ENCODE results near the gene GPC3.

Gene GPC3

DNA sequence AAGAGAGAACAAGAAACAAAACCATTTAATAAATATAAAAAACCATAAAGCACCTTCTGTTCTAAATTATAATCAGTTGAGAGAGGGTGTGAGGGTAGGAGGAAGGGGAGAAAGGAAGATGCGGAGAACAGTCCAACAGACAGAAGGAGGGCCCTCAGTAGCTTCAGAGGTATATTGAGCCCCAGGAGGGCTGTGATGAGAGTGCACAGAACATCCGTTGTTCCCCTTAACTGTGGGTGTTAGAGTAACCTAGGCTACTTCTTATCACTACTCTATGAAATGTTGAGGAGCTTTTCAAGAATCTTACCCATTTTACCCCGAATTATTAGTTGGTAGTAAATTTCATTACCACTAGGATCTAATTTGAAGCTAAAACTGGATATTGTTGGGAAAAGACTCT is 13.8 kb downstream of the GPC3 start:
- intact Hi-C loops (cut with DNase I), result no loop called here
- DNase-seq, result no peak

DNA sequence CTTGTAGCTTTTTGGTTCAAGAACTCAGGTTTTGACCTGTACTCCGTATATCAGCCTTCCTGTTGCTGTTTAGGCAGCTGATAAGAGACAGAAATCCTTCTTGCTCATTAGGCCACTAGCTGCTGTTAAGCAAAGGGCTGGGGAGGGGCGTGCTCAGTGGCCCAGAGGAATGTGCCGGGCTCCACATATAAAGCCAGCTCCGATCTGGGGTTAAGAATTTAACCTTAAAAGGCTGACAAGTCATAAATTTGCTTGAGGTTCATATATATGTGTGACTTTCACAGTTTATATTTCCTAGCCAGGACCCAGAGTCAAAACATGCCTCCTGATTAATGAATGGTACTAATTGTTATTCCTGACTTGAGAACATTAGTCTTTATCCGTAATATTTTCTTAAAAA is 15.3 kb downstream of the GPC3 start:
- intact Hi-C loops (cut with DNase I), result no loop called here

DNA sequence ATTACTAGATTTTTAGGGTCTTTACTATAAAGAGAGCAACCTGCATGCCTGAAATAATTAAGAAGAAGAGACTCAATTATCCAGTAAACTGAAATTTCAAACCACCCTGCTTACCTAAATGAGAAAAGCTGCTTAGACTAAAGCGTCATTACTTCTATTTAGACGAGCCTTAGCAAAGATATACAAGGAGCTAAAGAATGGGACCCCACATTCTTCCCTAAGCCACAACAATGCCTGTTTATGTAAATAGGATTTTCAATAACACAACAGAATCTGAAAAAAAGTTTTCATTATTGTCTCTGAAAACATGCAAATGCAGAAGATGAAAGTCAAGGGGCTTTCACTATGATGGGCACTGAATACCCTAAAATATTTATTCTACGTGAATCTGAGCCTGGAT is 16.2 kb downstream of the GPC3 start:
- DNase-seq, result no peak
- intact Hi-C loops (cut with DNase I), result no loop called here

More for the DNA sequence above, 15.3 kb downstream of the GPC3 start:
- no peak for DNase-seq

DNA sequence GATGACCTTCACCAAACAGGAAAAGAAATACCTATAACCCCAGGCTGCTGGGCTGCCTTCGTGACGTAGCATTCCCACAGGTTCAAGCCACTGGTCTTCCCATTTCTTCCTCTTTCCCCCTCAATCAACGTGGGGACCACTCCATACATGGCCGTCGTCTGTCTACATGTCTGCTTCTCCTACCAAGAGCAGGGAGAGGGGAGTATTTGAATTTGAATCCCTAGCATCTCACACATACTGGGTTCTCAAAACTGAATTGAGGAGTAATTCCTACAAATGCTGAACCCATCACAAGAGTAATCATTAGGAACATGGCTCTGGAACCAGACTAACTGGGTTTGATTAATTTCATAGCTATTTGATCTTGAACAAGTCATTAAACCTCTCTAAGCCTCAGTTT is 17.3 kb downstream of the GPC3 start:
- no peak for DNase-seq
- intact Hi-C loops (cut with DNase I), result no loop called here

DNA sequence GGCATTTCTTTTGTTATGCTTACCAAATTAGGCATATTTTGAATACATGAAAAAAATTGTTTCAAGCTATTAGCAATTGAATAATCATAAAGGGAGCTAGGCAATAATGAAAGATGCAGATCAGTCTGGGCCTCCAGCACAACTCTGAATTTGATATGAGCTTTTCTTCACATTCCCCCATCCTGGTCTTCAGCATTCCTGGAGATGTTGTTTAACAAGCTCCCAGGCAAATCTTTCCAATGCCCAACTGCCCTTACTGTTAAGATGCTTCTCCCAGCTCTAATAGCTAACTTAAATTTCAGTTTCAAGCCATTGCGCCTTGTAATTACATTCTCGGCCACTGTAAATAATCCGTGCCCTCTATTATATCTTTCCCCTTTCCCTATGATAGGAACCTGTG is 19.2 kb downstream of the GPC3 start:
- intact Hi-C loops (cut with DNase I), result no loop called here

DNA sequence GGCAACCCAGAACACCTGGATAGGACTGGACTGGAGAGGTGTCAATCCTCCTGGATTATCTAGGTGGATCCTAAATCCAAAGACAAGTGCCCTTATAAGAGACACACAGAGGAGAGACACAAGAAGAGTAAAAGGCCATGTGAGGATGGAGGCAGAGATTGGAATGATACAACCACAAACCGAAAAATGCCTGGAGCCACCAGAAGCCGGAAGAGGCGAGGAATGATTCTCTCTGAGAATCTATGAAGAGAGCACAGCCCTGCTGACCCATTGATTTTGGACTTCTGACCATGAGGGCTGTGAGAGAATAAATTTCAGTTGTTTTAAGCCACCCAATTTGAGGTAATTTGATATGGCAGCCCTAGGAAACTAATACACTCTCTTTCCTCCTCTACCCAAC is 20.1 kb downstream of the GPC3 start:
- intact Hi-C loops (cut with DNase I), result no loop called here
- DNase-seq, result no peak

More for the DNA sequence above, 19.2 kb downstream of the GPC3 start:
- no peak for DNase-seq

DNA sequence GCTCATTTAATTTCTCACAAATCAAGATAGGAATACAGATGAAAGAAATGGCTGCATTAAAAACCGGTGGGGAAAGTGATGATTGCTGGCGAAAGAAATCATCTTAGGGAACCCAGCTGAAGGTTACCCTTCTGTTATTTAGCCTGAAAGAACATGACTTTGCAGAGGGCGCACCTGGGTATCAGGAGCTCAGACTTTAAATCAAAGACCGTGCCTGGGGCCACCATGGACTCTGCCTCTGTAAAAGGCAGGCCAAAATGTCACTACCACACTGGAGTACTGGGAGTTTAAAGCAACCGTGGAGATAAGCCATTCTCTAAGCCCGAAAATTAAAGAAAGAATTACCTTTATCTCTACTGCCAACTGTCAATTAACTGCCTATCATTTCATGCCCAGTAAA is 24.3 kb downstream of the GPC3 start:
- DNase-seq, result no peak
- intact Hi-C loops (cut with DNase I), result no loop called here

DNA sequence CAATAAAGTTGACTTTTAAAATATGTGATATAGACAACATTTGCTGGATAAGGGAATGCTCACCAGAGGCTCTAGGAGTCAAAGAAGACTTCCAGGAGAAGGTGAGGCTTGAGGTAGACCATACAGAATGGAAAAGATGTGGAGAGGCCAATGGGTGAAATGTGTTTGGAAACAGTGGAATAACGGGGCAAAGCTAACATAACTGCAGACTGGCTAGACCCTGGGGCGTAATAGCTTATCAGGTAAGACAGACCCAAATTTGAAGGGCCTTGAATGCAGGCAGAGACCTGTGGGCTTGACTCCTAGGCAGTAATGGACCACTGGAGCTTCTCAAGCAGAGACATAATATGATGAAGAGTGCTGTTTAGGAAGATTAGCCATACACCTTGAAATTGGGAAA is 25.4 kb downstream of the GPC3 start:
- no peak for DNase-seq
- intact Hi-C loops (cut with DNase I), result no loop called here

DNA sequence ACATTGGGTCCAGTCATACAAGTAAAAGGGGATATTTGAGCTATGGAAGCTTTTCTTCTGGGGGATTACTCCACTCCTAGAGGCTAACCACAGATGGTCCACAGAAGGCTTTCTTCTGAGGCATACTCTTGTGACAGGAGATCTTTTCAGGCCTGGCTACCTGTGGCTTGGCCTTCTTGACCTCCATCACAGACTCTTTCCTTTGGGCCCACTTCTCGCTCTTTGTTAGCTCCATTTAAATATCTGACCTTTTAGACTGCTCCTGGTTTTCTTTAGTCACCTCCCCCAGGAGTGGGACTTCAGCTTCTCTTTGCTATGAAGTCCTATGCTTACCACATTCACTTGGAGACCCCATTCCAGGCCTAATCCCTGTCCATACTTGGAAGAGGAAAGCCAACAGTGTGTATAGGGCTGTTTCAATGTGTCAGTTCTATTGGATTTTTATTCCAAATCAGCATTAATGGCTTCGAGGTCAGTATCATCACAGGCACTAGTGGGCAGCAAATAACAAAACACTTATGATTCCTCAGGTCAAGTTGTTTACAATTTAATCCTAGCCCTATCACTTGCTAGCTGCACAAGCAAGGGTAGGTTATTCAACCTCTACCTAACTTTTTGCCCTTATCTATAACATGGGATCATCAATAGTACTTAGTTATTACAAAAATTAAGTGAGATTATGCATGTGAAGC is 26.3 kb downstream of the GPC3 start:
- intact Hi-C loops (cut with DNase I), result no loop called here
- DNase-seq, result no peak

DNA sequence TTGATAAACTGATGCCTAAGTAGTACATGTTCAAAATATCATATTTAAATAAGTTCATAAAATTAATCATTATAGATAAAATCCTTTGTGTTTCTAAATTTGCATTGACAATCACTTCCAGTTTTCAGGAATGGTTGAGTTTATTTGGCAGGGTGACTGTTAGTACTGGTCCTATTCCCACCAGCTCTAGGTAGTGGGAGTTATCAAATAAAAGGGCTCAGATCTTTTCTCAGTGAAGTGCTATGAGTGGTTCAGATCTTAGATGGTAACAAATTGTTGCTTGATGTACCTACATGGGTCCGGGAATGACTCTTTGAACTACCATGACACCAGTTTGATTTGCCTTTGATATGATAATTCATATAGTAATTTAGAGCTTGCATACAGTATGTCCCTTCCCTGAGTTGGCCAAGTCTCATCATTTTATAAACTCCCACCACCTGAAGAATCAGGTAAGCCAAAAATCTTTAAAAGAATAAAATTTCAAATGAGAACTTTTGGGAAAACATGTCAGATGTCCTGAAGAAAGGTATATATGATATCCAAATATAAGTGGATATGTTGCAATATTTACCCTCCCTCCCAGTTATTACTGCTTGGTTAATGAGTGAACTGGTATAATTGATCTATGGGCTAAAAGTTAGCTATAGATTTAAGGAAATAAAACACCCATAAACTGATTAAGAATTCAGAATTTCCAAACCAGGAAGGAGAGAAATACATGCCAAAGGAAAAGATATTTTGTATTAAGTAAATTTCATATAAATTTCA is 28.6 kb downstream of the GPC3 start:
- intact Hi-C loops (cut with DNase I), result no loop called here
- no peak for DNase-seq

DNA sequence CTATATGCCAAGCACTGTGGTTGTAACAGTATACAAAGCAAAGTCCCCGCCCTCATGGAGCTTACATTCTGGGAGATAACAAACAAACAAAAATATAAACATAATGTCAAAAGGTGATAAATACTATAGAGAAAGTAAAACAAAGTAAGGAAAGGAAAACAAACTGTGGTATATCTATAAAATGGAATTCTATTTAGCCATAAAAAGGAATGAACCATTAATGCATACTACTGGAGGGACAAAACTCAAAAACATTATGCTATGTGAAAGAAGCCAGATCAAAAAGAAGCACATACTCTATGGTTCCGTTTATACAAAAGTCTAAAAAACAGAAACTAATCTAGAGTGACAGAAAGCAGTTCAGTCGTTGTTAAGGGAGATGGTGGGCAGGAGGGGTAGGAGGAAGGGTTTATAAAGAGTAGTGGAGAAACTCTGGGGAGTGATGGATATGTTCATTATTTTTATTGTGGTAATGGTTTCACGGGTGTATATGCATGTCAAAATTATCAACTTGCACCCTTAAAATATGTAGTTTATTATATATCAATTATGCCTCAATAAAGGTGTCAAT is 31.5 kb downstream of the GPC3 start:
- DNase-seq, result no peak
- intact Hi-C loops (cut with DNase I), result no loop called here

DNA sequence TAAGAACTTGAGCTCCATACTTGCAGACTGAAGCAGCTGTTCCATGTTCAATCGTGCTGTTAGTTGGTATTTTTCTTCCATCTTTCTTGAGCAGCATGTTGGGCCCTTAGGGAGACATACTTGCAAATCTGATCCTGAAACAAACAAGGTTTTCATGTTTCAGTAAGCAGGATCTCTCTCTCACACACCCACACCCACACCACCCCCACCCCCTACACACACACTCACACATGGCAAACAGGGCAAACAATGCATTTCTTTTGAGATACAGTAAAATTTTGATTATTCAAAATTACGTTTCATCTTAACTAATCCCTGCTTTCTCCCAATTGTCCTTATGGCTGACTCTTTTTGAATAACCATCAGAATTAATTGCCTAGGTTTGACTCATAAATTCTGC is 32.3 kb downstream of the GPC3 start:
- intact Hi-C loops (cut with DNase I), result no loop called here

DNA sequence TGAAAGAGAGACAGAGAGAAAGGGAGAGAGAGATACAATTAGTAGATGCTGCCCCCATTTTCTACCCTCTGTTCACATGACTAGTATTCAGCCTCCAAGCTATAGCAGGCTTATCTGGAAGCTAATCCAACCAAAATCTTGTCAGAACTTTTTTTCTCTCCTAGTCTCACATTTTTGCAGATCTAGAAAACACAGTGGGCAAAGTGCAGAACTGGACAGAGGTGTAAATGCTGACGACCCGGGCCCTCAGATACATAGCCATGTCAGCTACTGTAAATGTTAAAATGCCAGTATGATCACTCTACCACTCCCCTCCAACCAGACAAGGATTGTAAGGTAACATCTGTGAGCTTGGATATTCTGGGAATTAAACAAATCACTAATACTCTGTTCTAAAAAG is 34.3 kb downstream of the GPC3 start:
- intact Hi-C loops (cut with DNase I), result no loop called here
- no peak for DNase-seq

More for the DNA sequence above, 32.3 kb downstream of the GPC3 start:
- no peak for DNase-seq

DNA sequence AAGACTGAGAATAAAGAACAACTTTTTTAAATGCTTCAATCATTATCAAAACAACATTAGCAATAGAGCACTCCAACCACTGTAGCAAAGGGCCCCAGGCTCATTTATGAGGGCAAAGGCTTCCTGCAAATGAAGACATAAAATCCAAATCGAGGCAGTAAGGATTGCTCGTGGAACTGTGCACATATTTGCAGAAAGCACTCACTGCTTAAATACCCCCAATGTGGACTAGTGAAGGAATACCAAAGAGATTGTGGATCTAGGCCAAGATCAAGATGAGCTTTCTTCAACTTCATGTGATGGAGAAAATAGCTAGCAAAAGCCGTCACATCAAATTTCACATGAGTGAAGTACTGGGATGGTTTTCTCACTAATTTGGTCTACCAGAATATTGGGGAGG is 35.2 kb downstream of the GPC3 start:
- intact Hi-C loops (cut with DNase I), result no loop called here
- DNase-seq, result no peak

DNA sequence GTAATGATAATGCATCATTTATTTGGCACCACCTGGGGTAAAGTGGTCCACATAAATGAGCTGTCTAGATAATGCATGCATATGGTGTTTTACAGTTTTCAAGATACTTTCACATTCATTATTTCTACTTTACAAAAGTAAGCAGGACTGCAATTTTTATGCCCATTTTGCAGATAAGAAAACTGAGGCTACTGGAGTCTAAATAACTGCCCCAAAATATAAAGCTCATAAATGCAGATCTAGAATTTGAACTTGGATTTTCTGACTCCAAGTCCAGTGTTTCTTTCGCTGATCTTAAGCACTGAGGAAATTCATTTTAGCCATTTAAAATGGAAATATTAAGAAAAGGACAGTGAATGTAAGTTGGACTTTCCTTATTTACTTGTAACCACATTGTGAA is 36.5 kb downstream of the GPC3 start:
- no peak for DNase-seq
- intact Hi-C loops (cut with DNase I), result no loop called here

DNA sequence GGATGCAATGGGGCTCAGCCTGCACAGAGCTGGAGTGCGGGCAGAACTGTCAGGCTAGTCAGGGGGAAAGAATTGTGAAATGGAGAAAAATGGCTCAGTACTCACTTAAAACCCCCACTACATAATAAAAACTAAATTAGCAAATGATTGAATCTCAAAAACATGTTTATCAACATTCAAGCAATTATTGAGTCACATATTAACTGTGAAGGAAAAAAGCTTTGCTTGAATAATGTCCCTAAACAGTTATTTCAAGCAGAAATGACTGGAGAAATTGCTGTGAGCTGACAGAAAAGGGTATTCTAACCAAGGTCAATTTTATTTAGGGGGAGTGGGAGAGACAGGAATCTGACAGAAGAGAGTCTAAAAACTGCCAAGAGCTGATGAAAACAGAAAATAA is 37.4 kb downstream of the GPC3 start:
- intact Hi-C loops (cut with DNase I), result no loop called here
- no peak for DNase-seq

DNA sequence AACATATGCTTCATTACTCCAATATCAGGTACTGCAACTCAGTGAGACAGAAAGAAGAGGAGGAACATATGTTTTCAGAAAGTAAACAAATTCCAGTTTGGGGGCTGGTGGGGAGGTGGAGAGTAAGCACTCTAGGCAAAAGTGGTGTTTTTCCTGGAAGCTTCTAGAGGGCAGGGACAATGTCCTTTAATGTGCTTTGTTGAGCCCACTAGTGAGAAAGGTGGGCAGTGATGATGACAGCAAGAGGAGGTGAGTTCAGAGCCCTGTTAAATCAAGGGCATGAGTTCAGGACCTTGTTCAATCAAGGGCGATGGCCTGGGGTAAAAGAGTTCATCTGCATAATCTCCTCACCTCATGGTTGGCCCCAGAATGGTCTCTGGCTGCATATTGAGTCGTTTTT is 38.4 kb downstream of the GPC3 start:
- DNase-seq, result no peak
- intact Hi-C loops (cut with DNase I), result no loop called here

DNA sequence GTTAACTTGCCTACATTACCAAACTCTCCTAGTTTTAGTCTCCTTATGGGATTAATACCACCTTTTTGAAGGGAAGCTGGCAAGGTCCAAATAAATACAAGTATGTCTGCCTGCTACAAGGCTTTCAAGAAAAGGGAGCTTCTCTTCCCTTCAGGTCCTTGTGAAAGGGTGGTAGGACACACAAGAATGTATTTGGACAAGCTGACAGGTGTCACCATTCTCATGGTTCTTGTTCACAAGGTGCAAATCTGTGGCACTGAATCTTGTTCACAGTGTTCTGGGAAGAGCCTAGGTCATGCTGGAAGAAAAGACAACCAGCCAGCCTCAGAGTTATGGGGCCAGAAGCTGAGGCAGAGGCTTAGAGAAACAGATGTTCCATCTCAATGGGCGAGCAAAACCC is 41.9 kb downstream of the GPC3 start:
- intact Hi-C loops (cut with DNase I), result no loop called here
- DNase-seq, result no peak

DNA sequence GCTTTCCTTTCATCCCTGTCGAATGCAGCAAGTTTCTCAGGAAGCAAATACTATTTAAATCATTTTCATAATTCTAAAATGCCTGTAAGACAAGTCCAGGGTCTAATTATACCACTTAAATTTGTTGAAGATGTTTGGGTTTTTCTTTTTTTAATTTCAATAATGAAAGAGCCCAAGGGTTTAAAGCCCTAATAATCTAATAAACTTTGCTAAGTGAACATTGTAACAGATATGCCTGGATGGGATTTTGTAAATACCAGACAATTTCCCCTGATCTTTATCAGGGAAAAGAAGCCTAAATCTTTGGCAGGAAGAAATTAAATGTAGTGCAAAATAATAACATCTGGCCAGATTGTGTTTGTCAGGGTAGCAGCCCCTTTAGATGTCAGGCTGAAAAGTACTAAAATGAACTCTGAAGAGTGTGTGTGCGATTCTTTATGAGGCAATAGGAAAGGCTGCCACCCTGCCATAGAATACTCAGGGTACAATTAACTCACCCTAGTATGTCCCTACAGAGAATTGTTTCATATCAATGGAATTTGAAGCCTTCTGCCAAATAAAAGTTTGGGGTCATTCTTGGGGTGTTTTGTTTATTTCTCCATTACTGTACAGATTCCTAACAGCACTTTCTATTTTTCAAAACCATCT is 45.6 kb downstream of the GPC3 start:
- intact Hi-C loops (cut with DNase I), result no loop called here
- DNase-seq, result no peak

DNA sequence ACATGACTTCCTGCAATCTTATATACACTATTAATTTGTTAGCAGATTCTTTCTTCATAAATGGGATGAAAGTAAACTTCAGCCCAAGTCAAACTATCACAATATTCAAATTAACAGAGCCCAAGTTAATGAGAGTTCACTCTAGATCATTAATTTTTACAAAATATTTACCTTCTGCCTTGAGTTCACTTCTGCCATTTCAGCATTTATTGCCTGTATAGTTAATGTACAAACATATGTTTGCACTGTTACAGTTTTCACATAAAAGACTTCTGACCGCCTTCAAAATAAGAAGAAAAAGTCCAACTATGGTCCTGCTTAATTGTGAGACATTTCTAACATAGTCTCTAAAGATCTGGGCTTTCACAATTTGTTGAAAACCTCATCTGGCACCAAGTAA is 46.9 kb downstream of the GPC3 start:
- intact Hi-C loops (cut with DNase I), result no loop called here
- no peak for DNase-seq

DNA sequence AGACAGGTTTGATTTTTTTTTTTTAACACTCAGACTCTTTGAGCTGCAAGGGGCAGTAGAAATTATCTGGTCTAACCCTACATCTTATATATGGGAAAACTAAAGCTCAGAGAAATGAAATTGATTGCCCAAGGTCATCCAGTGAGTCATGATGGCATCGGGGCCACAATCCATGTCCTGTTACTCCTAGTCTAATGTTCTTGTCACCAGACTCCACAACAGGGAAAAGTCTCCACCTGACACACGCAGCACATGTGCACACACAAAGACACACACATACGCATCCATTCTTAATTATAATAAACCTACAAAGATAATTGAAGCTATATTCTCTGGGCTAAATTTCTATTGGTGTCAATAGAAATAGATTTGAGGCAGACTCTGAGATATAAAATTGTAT is 48.4 kb downstream of the GPC3 start:
- no peak for DNase-seq
- intact Hi-C loops (cut with DNase I), result no loop called here

DNA sequence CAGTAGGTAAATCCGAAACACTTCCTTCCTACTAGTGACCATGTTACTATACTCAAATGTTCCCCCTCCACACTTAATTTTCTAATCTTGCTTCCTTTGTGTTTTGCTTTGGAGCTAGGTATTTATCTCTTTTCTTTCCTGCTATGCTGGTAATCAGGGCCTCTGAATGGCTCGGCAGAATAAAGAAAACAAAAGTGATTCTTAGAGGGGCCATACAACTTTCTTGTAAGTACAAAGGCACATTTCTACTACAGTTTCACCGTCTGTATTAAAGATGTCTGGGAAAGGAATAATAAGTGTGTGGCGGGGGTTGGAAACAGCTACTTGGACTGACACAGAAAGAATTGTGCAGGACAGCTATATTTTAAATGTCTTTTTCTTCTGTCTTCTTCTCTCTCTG is 50.3 kb downstream of the GPC3 start:
- no peak for DNase-seq
- intact Hi-C loops (cut with DNase I), result no loop called here

Data from posterior cingulate gyrus (tissue), 11 donors.